OCI-LY3 (cell line): Measurements from ENCODE around the gene DTNA.

ENCODE experiments used
- H2AFZ ChIP-seq: fragments of 200-600, 300-600 bp; shearing (Covaris generic); 2 replicates; pipeline ENCODE4 v1.6.0; 2014; ENCODE audit warnings: antibody characterized with exemption, low read depth, low read length
- H3K27ac ChIP-seq: fragments of 200-600, 300-600 bp; sonication (generic); 2 replicates; pipeline ENCODE4 v1.5.1; 2014; ENCODE audit warnings: mild to moderate bottlenecking, low read length, moderate library complexity, mixed read lengths
- H3K27me3 ChIP-seq: fragments of 200-600, 300-600 bp; sonication (generic); 2 replicates; pipeline ENCODE4 v1.6.1; 2014; ENCODE audit warnings: low read depth, low read length, mixed read lengths
- H3K36me3 ChIP-seq: fragments of 200-600, 300-600 bp; sonication (generic); replicated peaks from 2 replicates; pipeline ENCODE3; 2014; ENCODE audit warnings: low read depth, low read length, mixed read lengths
- H3K4me1 ChIP-seq: fragments of 300-600, 200-600 bp; sonication (generic); 2 replicates; pipeline ENCODE4 v1.6.1; 2014; ENCODE audit warnings: low read length, mixed read lengths
- H3K4me2 ChIP-seq: fragments of 200-600, 300-600 bp; sonication (generic); 2 replicates; pipeline ENCODE4 v1.6.1; 2014; ENCODE audit warnings: low read length, mixed read lengths
- H3K4me3 ChIP-seq: fragments of 300-600, 200-600 bp; sonication (generic); 2 replicates; pipeline ENCODE4 v1.5.1; 2014; ENCODE audit warnings: antibody characterized with exemption, mild to moderate bottlenecking, low read length, moderate library complexity
- H3K79me2 ChIP-seq: fragments of 300-600, 200-600 bp; shearing (Covaris generic); 2 replicates; pipeline ENCODE4 v1.6.1; 2014; ENCODE audit warnings: mild to moderate bottlenecking, low read length, mixed read lengths
- H3K9ac ChIP-seq: fragments of 300-600, 200-600 bp; shearing (Covaris generic); 2 replicates; pipeline ENCODE4 v1.6.0; 2014; ENCODE audit warnings: mild to moderate bottlenecking, low read length, moderate library complexity
- H3K9me3 ChIP-seq: fragments of 200-600, 300-600 bp; shearing (Covaris generic); 2 replicates; pipeline ENCODE4 v1.6.1; 2014; ENCODE audit warnings: low read length, mixed read lengths; ENCODE audit not compliant: insufficient read depth
- H4K20me1 ChIP-seq: fragments of 200-600, 300-600 bp; sonication (generic); 2 replicates; pipeline ENCODE4 v1.6.1; 2016; ENCODE audit warnings: low read length, mixed read lengths; ENCODE audit not compliant: insufficient read depth
- EZH2phosphoT487 ChIP-seq: fragments of 200-600 bp; shearing (Covaris generic); IDR thresholded peaks from 2 replicates; pipeline ENCODE4 v1.6.1; 2018; ENCODE audit warnings: antibody characterized with exemption, mixed run types, low read depth
- TF ChIP-seq, protein P1 (sequence below): fragments of 200-600, 300-600 bp; sonication (generic); IDR thresholded peaks from 2 replicates; pipeline ENCODE4 v1.5.1; 2014; ENCODE audit warnings: antibody characterized with exemption, low read length, low read depth

DTNA gene

GRCh38 chr18:34816183-34816582 is 106.1 kb downstream of the DTNA start:
- Histone ChIP-seq H3K79me2 (no peaks in the 10 kb centered on the region), H3K4me1 (no peaks in the 10 kb centered on the region), H3K9ac (no peak overlapping the region), H3K9me3 (no peaks in the 10 kb centered on the region), H4K20me1 (no peaks in the 10 kb centered on the region), H3K4me3 (no peak overlapping the region), H3K4me2 (no peak overlapping the region), H3K36me3 (no peaks in the 10 kb centered on the region), H3K27ac (no peak overlapping the region), H2AFZ (no peak overlapping the region), H3K27me3 (no peaks in the 10 kb centered on the region)
- TF ChIP-seq, protein P1, sequence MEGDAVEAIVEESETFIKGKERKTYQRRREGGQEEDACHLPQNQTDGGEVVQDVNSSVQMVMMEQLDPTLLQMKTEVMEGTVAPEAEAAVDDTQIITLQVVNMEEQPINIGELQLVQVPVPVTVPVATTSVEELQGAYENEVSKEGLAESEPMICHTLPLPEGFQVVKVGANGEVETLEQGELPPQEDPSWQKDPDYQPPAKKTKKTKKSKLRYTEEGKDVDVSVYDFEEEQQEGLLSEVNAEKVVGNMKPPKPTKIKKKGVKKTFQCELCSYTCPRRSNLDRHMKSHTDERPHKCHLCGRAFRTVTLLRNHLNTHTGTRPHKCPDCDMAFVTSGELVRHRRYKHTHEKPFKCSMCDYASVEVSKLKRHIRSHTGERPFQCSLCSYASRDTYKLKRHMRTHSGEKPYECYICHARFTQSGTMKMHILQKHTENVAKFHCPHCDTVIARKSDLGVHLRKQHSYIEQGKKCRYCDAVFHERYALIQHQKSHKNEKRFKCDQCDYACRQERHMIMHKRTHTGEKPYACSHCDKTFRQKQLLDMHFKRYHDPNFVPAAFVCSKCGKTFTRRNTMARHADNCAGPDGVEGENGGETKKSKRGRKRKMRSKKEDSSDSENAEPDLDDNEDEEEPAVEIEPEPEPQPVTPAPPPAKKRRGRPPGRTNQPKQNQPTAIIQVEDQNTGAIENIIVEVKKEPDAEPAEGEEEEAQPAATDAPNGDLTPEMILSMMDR = no peak
- TF ChIP-seq EZH2phosphoT487 = no peak

- no peak overlapping the region for H3K4me3 ChIP-seq
- TF ChIP-seq, protein P1 = no peak
- no peak for TF ChIP-seq EZH2phosphoT487
These were observed 107.5 kb downstream of the DTNA start for GRCh38 chr18:34817636-34818035.

GRCh38 chr18:34818064-34818463 is 108.0 kb downstream of the DTNA start:
- H3K36me3 ChIP-seq = no peaks in the 10 kb centered on the region
- H3K9me3 ChIP-seq = no peaks in the 10 kb centered on the region
- TF ChIP-seq, protein P1 = no peak
- TF ChIP-seq EZH2phosphoT487 = no peak
- H3K4me2 ChIP-seq = no peak overlapping the region
- H3K9ac ChIP-seq = no peak overlapping the region
- no peak overlapping the region for H2AFZ ChIP-seq
- H4K20me1 ChIP-seq = no peaks in the 10 kb centered on the region
- H3K4me1 ChIP-seq = no peaks in the 10 kb centered on the region
- no peak overlapping the region for H3K27ac ChIP-seq
- no peaks in the 10 kb centered on the region for H3K79me2 ChIP-seq
- H3K27me3 ChIP-seq = no peaks in the 10 kb centered on the region
- H3K4me3 ChIP-seq = no peak overlapping the region

More at GRCh38 chr18:34817636-34818035, 107.5 kb downstream of the DTNA start:
- Histone ChIP-seq H3K9ac (no peak overlapping the region), H3K27ac (no peak overlapping the region), H3K27me3 (no peaks in the 10 kb centered on the region), H3K79me2 (no peaks in the 10 kb centered on the region), H3K4me1 (no peaks in the 10 kb centered on the region), H3K4me2 (no peak overlapping the region), H3K36me3 (no peaks in the 10 kb centered on the region), H3K9me3 (no peaks in the 10 kb centered on the region), H4K20me1 (no peaks in the 10 kb centered on the region), H2AFZ (no peak overlapping the region)

- Histone ChIP-seq H3K9ac (no peak overlapping the region), H3K36me3 (no peaks in the 10 kb centered on the region), H2AFZ (no peak overlapping the region), H3K4me1 (no peaks in the 10 kb centered on the region), H3K9me3 (no peaks in the 10 kb centered on the region), H3K27ac (no peak overlapping the region), H3K27me3 (no peaks in the 10 kb centered on the region), H3K4me3 (no peak overlapping the region), H3K79me2 (no peaks in the 10 kb centered on the region), H3K4me2 (no peak overlapping the region), H4K20me1 (no peaks in the 10 kb centered on the region)
- TF ChIP-seq, protein P1 = no peak
- TF ChIP-seq EZH2phosphoT487 = no peak
These were observed 110.4 kb downstream of the DTNA start for GRCh38 chr18:34820360-34821065.
